Duodenal mucosa (tissue), 2 donors: ENCODE measurements around the gene RB1.
A peak's percentile ranks its signal among the peaks of the same experiment; 100 is the strongest.

Experiments used
- H3K27ac ChIP-seq: one replicate; pipeline ENCODE4 v1.7.0; 2013; ENCODE audit warnings: low read depth, low read length
- H3K27me3 ChIP-seq, 2 donors: one replicate each; pipeline ENCODE4 v1.7.0; 2013; ENCODE audit warnings: low read length in 2 of 2, control low read depth in 1 of 2; ENCODE audit not compliant: insufficient read depth in 2 of 2, control insufficient read depth in 1 of 2
- H3K36me3 ChIP-seq, 2 donors: one replicate each; pipeline ENCODE4 v1.7.0; 2013; ENCODE audit warnings: low read length in 2 of 2, control low read depth in 1 of 2; ENCODE audit not compliant: insufficient read depth in 2 of 2, control insufficient read depth in 1 of 2
- H3K4me1 ChIP-seq, 2 donors: one replicate each; pipeline ENCODE4 v1.7.0; 2013; ENCODE audit warnings: low read length in 2 of 2, control low read depth in 1 of 2; ENCODE audit not compliant: insufficient read depth in 2 of 2, control insufficient read depth in 1 of 2
- H3K4me3 ChIP-seq, 2 donors: one replicate each; pipeline ENCODE4 v1.7.0; 2013; ENCODE audit warnings: low read length in 2 of 2, low read depth in 1 of 2
- H3K9ac ChIP-seq, 2 donors: one replicate each; pipeline ENCODE4 v1.7.0; 2013; ENCODE audit warnings: low read length in 2 of 2, low read depth in 1 of 2
- H3K9me3 ChIP-seq, 2 donors: one replicate each; pipeline ENCODE4 v1.7.0; 2013; ENCODE audit warnings: low read length in 2 of 2, control low read depth in 1 of 2; ENCODE audit not compliant: control insufficient read depth in 1 of 2

Gene RB1

GRCh38 chr13:48383384-48383783 is 79.8 kb downstream of the RB1 start:
- Histone ChIP-seq H3K36me3 (no peaks in the 10 kb centered on the region), H3K27ac (no peak overlapping the region)

GRCh38 chr13:48386816-48387215 is 83.3 kb downstream of the RB1 start:
- Histone ChIP-seq H3K9ac (no peak overlapping the region), H3K4me1 (no peaks in the 10 kb centered on the region), H3K9me3 (no peaks in the 10 kb centered on the region), H3K27ac (no peak overlapping the region), H3K4me3 (no peak overlapping the region), H3K36me3 (no peaks in the 10 kb centered on the region), H3K27me3 (no peaks in the 10 kb centered on the region)

More at GRCh38 chr13:48383384-48383783, 79.8 kb downstream of the RB1 start:
- Histone ChIP-seq H3K27me3 (no peaks in the 10 kb centered on the region), H3K9ac (no peak overlapping the region), H3K9me3 (no peaks in the 10 kb centered on the region), H3K4me1 (no peaks in the 10 kb centered on the region), H3K4me3 (no peak overlapping the region)

GRCh38 chr13:48391257-48391656 is 87.7 kb downstream of the RB1 start:
- no peak overlapping the region for H3K4me3 ChIP-seq
- no peak overlapping the region for H3K27ac ChIP-seq

GRCh38 chr13:48393030-48393697 is 89.6 kb downstream of the RB1 start:
- H3K36me3 ChIP-seq: peaks cover 0 to 7% of the 10 kb centered on the region in 2 donors
- no peaks in the 10 kb centered on the region for H3K27me3 ChIP-seq
- H3K27ac ChIP-seq: no peak overlapping the region
- no peak overlapping the region for H3K9ac ChIP-seq
- no peak overlapping the region for H3K4me3 ChIP-seq
- no peaks in the 10 kb centered on the region for H3K9me3 ChIP-seq
- no peaks in the 10 kb centered on the region for H3K4me1 ChIP-seq

More at GRCh38 chr13:48391257-48391656, 87.7 kb downstream of the RB1 start:
- Histone ChIP-seq H3K9ac (no peak overlapping the region), H3K36me3 (peaks cover 0 to 7% of the 10 kb centered on the region in 2 donors), H3K27me3 (no peaks in the 10 kb centered on the region), H3K4me1 (no peaks in the 10 kb centered on the region), H3K9me3 (no peaks in the 10 kb centered on the region)

- Histone ChIP-seq H3K27ac (no peak overlapping the region), H3K9ac (no peak overlapping the region), H3K9me3 (no peaks in the 10 kb centered on the region), H3K27me3 (no peaks in the 10 kb centered on the region), H3K4me1 (no peaks in the 10 kb centered on the region), H3K4me3 (no peak overlapping the region), H3K36me3 (peaks cover 0 to 7% of the 10 kb centered on the region in 2 donors)
Measured at GRCh38 chr13:48393698-48394085, 90.1 kb downstream of the RB1 start.

- Histone ChIP-seq H3K4me1 (peaks cover 0 to 12% of the 10 kb centered on the region in 2 donors), H3K9ac (no peak overlapping the region), H3K36me3 (peaks cover 0 to 7% of the 10 kb centered on the region in 2 donors), H3K27ac (no peak overlapping the region), H3K9me3 (no peaks in the 10 kb centered on the region), H3K4me3 (no peak overlapping the region), H3K27me3 (no peaks in the 10 kb centered on the region)
Measured at GRCh38 chr13:48397744-48398143, 94.2 kb downstream of the RB1 start.

- no peak overlapping the region for H3K27ac ChIP-seq
- no peak overlapping the region for H3K9ac ChIP-seq
- no peaks in the 10 kb centered on the region for H3K27me3 ChIP-seq
- peaks cover 0 to 7% of the 10 kb centered on the region in 2 donors for H3K36me3 ChIP-seq
- H3K4me1 ChIP-seq: peaks cover 4 to 12% of the 10 kb centered on the region in 2 donors
- no peak overlapping the region for H3K4me3 ChIP-seq
- H3K9me3 ChIP-seq: no peaks in the 10 kb centered on the region
Measured at GRCh38 chr13:48398450-48399095, 95.0 kb downstream of the RB1 start.

- Histone ChIP-seq H3K4me1 (peaks cover 5 to 12% of the 10 kb centered on the region in 2 donors), H3K36me3 (no peaks in the 10 kb centered on the region), H3K4me3 (no peak overlapping the region), H3K9me3 (no peaks in the 10 kb centered on the region), H3K9ac (no peak overlapping the region), H3K27me3 (no peaks in the 10 kb centered on the region), H3K27ac (peak overlapping the region; percentile 7)
Measured at GRCh38 chr13:48400090-48400694, 96.6 kb downstream of the RB1 start.

GRCh38 chr13:48400850-48401291 is 97.3 kb downstream of the RB1 start:
- Histone ChIP-seq H3K27ac (no peak overlapping the region), H3K27me3 (no peaks in the 10 kb centered on the region), H3K4me1 (peaks cover 5 to 12% of the 10 kb centered on the region in 2 donors), H3K36me3 (no peaks in the 10 kb centered on the region), H3K9ac (no peak overlapping the region), H3K4me3 (no peak overlapping the region), H3K9me3 (no peaks in the 10 kb centered on the region)

- Histone ChIP-seq H3K27me3 (no peaks in the 10 kb centered on the region), H3K9me3 (no peaks in the 10 kb centered on the region), H3K36me3 (peaks cover 0 to 2% of the 10 kb centered on the region in 2 donors), H3K9ac (no peak overlapping the region), H3K4me1 (peaks cover 5 to 12% of the 10 kb centered on the region in 2 donors), H3K4me3 (no peak overlapping the region), H3K27ac (no peak overlapping the region)
Measured at GRCh38 chr13:48401480-48401879, 97.9 kb downstream of the RB1 start.
